NCI-H82 treated with DMSO at 0.1 percent for 48 hours (cell line): ENCODE results near the gene DCDC1.

Experiments used
- DNase-seq: peaks from one replicate; lab custom pipeline; 2025; ENCODE audit not compliant: unreplicated experiment; lab: John Stamatoyannopoulos, UW

DCDC1 gene

GRCh38 chr11:31233425-31233824 is 136.1 kb downstream of the DCDC1 start:
- DNase-seq, result peak; percentile 4

DNA sequence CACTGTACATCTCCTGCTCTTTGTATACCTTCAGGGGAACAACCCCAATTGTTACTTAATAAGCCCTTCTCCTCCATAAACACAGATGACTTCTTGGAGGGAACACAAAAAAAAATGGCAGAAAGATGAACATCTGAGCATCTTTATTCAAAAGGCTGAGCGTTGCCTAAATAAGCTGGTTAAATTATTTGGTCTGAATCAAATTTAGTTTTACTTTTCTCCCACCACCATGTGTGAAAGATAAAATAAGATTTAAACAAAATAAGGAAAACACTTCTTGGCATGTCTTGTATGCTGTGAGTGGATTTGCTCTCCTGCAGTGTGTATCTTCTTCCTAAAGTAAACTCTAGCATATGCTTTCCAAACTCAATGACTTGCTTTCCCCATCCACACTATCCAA is 137.9 kb downstream of the DCDC1 start:
- DNase-seq, result no peak

DNA sequence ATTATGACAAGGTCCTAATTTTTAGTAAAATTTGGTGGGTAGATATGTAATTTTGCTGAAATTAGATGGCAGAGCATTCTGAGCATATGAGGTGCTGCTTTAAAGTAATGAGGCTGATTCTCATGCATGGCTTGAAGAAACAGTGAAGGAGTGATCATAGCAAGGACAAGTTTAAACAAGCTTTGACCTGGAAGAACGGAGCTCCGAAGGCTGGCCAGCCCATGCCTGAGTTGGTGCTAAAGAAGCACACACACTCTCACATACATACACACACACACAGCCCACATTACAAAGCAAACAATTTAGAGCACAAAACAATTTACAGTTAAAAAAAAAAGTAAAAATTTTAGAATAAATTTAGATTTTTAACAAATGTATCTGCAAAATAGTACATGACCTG is 150.7 kb downstream of the DCDC1 start:
- DNase-seq, result no peak

DNA sequence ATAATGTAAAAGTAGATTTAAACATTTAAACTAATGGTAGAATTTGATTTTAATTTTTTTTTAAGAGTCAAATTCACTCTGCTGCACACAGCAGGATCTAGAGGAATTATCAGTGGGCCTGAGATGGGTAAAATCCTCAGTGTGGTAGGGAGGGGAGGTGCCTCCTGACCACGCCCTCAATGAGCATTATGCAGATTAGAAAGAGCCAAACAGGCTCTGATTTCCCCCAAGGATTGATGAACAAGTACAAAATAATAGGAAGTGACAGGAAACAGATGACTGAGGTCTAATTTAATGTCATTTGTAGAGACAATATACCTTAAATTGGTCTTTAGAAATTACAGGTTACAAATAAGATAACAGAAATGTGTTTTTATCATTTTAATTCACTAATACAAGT is 155.2 kb downstream of the DCDC1 start:
- peak; percentile 3 for DNase-seq

DNA sequence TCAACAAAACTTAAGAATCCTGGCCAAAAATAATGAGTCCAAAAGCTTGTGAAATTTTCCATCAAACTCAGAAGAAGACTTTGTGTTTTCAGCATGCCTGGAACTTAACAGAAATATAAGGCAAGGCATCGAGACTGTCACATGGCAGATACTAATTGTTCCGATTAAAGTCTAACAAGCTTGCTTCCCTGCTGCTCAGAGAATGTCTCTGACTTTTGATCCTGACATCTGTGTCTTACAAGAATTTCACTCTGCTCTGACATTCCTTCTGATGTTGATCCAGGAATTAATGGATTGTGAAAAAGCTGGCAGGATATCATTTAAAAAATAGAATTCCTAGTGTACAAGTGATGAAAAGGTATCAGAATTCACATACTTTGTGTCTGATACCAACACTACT is 170.2 kb downstream of the DCDC1 start:
- peak; percentile 61 for DNase-seq

- DNase-seq, result no peak
Observed at GRCh38 chr11:31173926-31174680, 195.4 kb downstream of the DCDC1 start.

DNA sequence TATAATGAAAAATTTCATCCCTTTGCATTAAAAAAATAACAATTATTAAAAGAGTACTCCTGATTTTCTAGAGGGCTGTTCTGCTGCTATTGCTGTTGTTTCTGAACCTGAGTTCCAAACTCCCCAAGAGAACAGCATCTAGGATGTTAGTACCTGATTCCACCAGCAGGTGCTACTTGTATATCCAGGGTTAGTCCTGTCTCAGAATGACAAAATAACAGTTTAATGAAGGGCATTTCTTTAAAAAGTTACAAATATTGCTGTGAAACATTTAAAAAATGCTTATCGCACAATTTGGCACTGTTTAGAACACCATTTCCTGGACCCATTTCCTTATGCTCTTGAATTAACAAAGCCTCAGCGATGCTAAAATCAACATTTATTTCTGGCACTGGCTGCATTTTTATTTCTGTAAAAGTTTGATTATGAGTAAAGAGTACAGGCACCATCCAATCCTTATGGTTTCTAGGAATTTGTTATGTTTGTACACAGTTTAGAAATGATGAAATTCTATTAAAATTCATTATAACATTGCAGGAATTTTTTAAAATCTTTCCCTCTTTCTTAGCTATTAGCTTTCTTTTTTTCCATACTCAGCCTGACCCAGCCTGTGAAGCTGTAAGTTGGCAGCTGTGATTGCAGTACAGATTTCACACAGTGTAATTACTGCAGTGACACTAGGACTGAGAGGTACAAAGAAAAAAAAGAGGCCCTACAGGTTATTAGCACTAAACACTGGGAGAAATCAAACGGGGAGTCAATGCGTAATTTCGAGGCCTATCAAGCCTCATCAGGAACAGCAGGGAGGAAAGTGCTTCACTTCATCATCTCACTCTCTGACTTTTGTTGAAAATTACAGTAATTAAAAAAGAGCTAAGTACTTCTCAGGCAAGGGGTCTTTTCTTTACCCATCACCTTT is 208.8 kb downstream of the DCDC1 start:
- DNase-seq, result no peak

DNA sequence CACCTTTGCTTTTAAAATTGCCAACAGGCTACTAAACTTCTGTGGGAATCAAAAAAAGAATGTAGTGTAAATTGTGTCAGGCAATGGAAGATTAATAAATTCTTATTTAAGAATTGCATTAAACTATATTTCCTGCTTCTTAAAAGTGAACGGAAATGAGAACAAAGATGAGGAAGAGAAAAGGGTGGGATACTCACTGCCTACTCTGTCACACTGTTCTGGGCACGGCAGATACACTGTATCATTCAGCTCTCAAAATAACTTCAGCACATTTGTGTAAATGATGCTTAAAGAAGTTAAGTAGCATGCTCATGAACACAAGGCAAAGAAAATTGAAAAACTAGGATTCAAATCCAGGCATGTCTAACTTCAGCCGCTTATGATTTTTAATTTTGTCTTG is 218.7 kb downstream of the DCDC1 start:
- no peak for DNase-seq

DNA sequence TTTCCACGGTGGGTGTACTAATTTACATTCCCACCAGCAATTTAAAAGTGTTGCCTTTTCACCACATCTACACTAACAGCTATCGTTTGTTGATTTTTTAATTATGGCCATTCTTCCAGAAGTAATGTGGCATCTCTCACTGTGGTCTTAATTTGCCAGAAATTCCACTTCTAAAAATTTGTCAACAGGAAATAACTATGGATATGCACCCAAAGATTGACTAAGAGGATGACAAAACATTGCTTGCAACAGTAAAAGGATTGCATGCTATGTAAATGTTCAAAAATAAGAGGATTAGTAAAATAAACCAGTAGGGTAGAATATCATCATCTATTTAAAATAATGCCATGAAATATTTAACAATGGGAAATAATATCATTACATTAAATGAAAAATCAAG is 219.5 kb downstream of the DCDC1 start:
- no peak for DNase-seq

GRCh38 chr11:31141789-31142188 is 227.8 kb downstream of the DCDC1 start:
- DNase-seq, result no peak

GRCh38 chr11:31139479-31139878 is 230.1 kb downstream of the DCDC1 start:
- no peak for DNase-seq

- no peak for DNase-seq
Observed at GRCh38 chr11:31132531-31133421, 236.8 kb downstream of the DCDC1 start.

DNA sequence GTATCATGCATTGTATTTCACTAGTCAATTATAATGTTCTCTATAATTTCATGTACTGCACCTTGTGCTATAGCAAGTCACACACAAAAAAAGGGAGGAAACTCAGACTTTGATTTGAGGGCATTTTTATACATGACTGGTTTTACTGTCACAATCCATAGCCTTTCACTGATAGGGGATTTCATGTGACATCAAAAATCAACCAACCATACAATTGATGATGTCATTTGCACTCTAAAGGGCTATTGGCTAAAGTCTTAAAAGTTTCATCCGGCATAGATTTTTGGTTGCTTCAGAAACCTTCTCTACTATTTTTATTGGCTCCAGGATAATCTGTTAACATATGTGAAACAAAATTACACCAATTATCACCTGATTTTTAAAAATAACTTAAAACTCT is 237.8 kb downstream of the DCDC1 start:
- DNase-seq, result no peak

- DNase-seq, result no peak
Observed at GRCh38 chr11:31127290-31127689, 242.2 kb downstream of the DCDC1 start.

- DNase-seq, result no peak
Observed at GRCh38 chr11:31120428-31120827, 249.1 kb downstream of the DCDC1 start.

DNA sequence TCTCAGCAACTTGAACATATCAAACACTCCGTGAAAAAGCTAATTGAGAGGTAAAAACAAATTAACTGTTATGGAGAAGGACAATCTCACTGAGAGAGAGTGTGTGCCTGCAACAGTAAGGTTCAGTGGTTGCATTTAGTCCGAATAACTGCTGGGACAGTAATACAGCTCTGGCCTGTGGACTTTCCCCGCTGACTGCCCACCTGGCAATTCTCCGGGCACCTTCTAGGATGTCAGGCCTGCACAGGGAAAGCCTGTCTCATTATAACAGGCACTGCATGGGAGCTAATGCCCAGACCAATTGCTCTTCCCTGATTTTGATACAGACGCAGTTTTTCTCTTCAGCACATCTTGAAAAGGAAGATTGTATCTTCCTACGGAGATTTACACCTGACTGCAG is 251.0 kb downstream of the DCDC1 start:
- DNase-seq, result no peak

DNA sequence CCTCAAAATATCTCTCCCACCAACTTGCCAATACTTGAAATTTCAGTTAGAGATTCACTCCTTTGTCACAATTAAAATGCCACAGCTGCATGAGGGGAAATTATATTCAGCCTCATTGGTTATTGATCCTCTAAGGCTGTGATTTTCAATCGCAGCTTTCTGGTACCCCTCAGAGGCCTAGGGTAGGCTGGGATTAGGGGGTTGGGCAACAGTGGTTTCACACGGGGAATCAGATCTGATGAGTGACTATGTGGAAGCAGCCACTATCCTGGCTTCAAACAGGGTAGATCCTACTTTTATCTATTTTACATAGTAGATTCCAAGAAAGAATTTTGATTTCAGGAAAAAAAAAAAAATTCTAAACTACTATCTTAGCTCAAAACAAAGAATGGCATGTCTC is 252.5 kb downstream of the DCDC1 start:
- no peak for DNase-seq

DNA sequence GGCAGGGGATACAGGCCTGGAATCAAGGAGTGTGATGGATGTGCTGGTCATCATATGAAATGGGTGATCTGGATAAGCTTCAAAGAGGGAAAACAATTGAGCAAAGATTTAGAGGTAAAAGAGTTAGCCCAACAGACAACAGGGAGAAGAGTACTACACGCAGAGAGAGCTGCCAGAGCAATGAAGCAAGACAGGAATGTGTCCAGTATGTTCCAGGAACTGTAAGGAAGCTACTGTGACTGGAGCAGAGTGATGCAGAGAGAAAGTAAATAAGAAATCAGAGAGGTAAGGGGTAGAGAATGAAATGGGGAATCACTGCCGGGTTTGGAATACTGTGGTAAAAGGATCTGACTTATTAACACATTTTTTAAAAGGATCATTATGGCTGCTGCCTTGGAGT is 255.1 kb downstream of the DCDC1 start:
- DNase-seq, result no peak

DNA sequence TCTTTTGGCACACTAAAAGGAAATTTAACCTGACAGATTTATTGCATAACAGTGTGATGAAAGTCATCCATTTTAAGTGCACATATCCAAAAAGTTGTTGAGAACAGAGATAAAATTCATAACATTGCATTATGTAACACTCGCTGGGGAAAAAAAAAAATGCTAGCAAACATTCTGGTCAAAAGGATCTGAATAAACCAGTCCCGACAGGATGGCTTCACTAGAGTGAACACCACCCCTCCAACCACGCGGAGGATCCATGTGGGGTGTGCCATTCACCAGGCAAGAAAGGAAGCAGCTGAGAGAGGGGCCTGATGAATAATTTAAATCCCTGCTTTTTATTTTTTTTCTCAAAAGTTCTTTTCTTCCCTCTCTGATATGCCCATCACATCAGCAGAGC is 258.7 kb downstream of the DCDC1 start:
- DNase-seq, result no peak

DNA sequence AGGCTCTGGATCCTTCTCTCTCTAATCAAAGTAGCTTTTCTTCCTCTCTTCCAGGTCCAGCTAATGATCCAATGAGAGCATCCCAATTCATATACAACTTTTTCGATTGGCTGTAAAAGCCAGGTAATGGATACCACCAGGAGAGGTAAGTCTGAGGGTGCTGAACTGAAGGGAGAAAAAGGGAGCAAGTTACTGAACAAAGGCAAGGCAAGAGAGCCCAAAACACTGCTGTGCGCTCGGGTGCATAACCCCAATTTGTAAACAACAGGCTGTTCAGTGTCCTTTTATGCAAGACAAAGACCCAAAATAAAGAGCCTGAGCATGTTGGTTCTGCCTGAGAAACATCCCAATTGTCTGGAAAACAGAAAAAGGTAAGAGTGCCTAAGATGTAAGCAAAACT is 260.1 kb downstream of the DCDC1 start:
- no peak for DNase-seq

GRCh38 chr11:31107649-31108048 is 261.9 kb downstream of the DCDC1 start:
- no peak for DNase-seq
